HepG2 (cell line): ENCODE results near the gene FGD5. TPM values are rescaled to one million over a fixed set of nuclear protein-coding genes. Genes with fewer than 3 reads are reported as not detected.

ENCODE experiments used
- ATAC-seq: fragments of 200-7000 bp; cut with Tn5 transposase; 3 replicates; pipeline ENCODE4 v1.9.1; 2020; ENCODE audit warnings: mild to moderate bottlenecking, moderate library complexity
- BruUV-seq: library from RNA; stranded (reverse); fragments of 400-500 nt; replicated peaks from 2 replicates; lab custom pipeline; 2021; lab: Mats Ljungman, UMichigan
- CTCF ChIA-PET: fragments of 300-600 bp; formaldehyde crosslinking; extraction: SDS; loops from one replicate; lab custom pipeline; 2021; ENCODE audit warnings: low total read pairs, inconsistent platforms, low intra/inter-chr PET ratio; lab: Yijun Ruan, JAX
- POLR2A ChIA-PET: fragments of 350-600 bp; sonication (Branson Sonifier 250); formaldehyde crosslinking; loops from one replicate; lab custom pipeline; 2020; ENCODE audit warnings: antibody characterized with exemption, inconsistent platforms; lab: Yijun Ruan, JAX
- DNase-seq: peaks from one replicate; pipeline ENCODE4 v3.0.0-alpha.2; 2015; ENCODE audit warnings: low spot score
- FAIRE-seq: peaks from 3 replicates; lab custom pipeline; 2011; peaks lifted over from hg19 to GRCh38; lab: Jason Lieb, UNC
- H2AFZ ChIP-seq: one replicate; pipeline ENCODE4 v1.6.1; 2011; ENCODE audit warnings: low read length, inconsistent platforms
- H3K27ac ChIP-seq: fragments of 300-600 bp; 3 replicates; pipeline ENCODE4 v1.8.0; 2011; ENCODE audit warnings: mixed run types, mild to moderate bottlenecking, mixed read lengths, low read length, inconsistent platforms; ENCODE audit not compliant: insufficient read depth; ENCODE audit errors: extremely low read length
- H3K27me3 ChIP-seq, 2 experiments: fragments of 200-600 bp in 1 of 2; 2 replicates in 1 of 2; 3 replicates in 1 of 2; pipeline versions ENCODE4 v1.6.0 to v1.8.0; 2011; ENCODE audit warnings: low read length in 2 of 2, mild to moderate bottlenecking in 2 of 2, moderate library complexity in 2 of 2, inconsistent platforms in 1 of 2; ENCODE audit not compliant: insufficient read depth in 2 of 2, control insufficient read depth in 1 of 2
- H3K36me3 ChIP-seq, 2 experiments: fragments of 200-600 bp in 1 of 2; replicated peaks in 1 of 2; 2 replicates in 1 of 2; 3 replicates in 1 of 2; pipeline versions ENCODE4 v1.5.1 to v1.8.0; 2011; ENCODE audit warnings: low read length in 2 of 2, inconsistent platforms in 1 of 2; ENCODE audit not compliant: insufficient read depth in 2 of 2, control insufficient read depth in 1 of 2
- H3K4me1 ChIP-seq: 2 replicates; pipeline ENCODE4 v1.5.1; 2012; ENCODE audit warnings: low read length, inconsistent platforms; ENCODE audit not compliant: insufficient read depth
- H3K4me2 ChIP-seq: 2 replicates; pipeline ENCODE4 v1.6.0; 2011; ENCODE audit warnings: low read depth, low read length, inconsistent platforms
- H3K4me3 ChIP-seq, 3 experiments: fragments of 200-600 bp in 1 of 3; sonication (generic), shearing (Covaris generic) in 1 of 3; replicated peaks in 1 of 3; 2 replicates each; pipeline ENCODE4 v1.5.1; 2011 to 2016; ENCODE audit warnings: low read length in 3 of 3, inconsistent platforms in 2 of 3, low read depth in 2 of 3, mild to moderate bottlenecking in 2 of 3, control low read depth in 1 of 3, mixed read lengths in 1 of 3; ENCODE audit not compliant: insufficient read depth in 1 of 3
- H3K79me2 ChIP-seq: one replicate; pipeline ENCODE4 v1.6.1; 2011; ENCODE audit warnings: low read length, inconsistent platforms; ENCODE audit not compliant: insufficient read depth
- H3K9ac ChIP-seq: 2 replicates; pipeline ENCODE4 v1.6.0; 2011; ENCODE audit warnings: mild to moderate bottlenecking, low read depth, low read length, inconsistent platforms; ENCODE audit not compliant: insufficient read depth
- H3K9me3 ChIP-seq: 2 replicates; pipeline ENCODE4 v1.5.1; 2012; ENCODE audit warnings: mild to moderate bottlenecking, low read length
- H4K20me1 ChIP-seq: 2 replicates; pipeline ENCODE4 v1.6.0; 2011; ENCODE audit warnings: inconsistent platforms, mild to moderate bottlenecking, low read length, moderate library complexity; ENCODE audit not compliant: insufficient read depth
- BCL6 ChIP-seq: IDR thresholded peaks from 2 replicates; pipeline ENCODE4 v1.6.1; 2016; ENCODE audit warnings: missing genetic modification reagents, missing compliant biosample characterization
- CCDC6 ChIP-seq: sonication (generic); formaldehyde crosslinking; IDR thresholded peaks from 2 replicates; pipeline ENCODE4 v1.8.1; 2022; ENCODE audit warnings: mild to moderate bottlenecking, missing genetic modification reagents, moderate library complexity
- RELA ChIP-seq: sonication (generic); formaldehyde crosslinking; IDR thresholded peaks from 2 replicates; pipeline ENCODE4 v1.4.0; 2020; ENCODE audit warnings: missing genetic modification reagents
- ZNF10 ChIP-seq: sonication (generic); formaldehyde crosslinking; IDR thresholded peaks from 2 replicates; pipeline ENCODE4 v1.4.0; 2020; ENCODE audit warnings: mild to moderate bottlenecking, low read depth, missing genetic modification reagents, borderline replicate concordance
- ZNF138 ChIP-seq: sonication (generic); formaldehyde crosslinking; IDR thresholded peaks from 2 replicates; pipeline ENCODE4 v1.5.0; 2020; ENCODE audit warnings: mild to moderate bottlenecking, low read depth, missing genetic modification reagents
- WGBS: methylation state at CpG from one replicate; pipeline ENCODE4 v1.1.6; 2017; ENCODE audit warnings: low lambda C conversion rate; 5-methylcytosine and 5-hydroxymethylcytosine counted together
- in situ Hi-C: cut with HindIII; loops from 2 replicates; pipeline ENCODE4 v1.10.0; 2017; ENCODE audit warnings: low pct_unique_long_range_greater_than_20kb; ENCODE audit not compliant: extremely low pct_ligation_motif_present
- intact Hi-C: fragments of 100-400 bp; cut with micrococcal nuclease; formaldehyde crosslinking; loops from one replicate; pipeline ENCODE4 v1.10.0; 2022; ENCODE audit not compliant: unreplicated experiment
- polyA plus RNA-seq, 8 experiments: library from polyadenylated mRNA; depleted of rRNA in 3 of 8; stranded (reverse) in 7 of 8; unstranded in 1 of 8; fragments of >200 nt; fragmentation: Illumina TruSeq in 4 of 8; extraction: Trizol in 4 of 8; gene quantifications; 2 replicates each; pipeline versions ENCODE4 v1.2.1 to v1.2.3, GENCODE V29; 2011 to 2016; ENCODE audit warnings: low read depth in 4 of 8, missing spikeins in 1 of 8, mixed read lengths in 1 of 8; ENCODE audit not compliant: insufficient read depth in 1 of 8
- total RNA-seq, 5 experiments: library from RNA; depleted of rRNA; stranded (reverse); fragments of >200 nt; fragmentation: Illumina TruSeq; extraction: Trizol; gene quantifications; 2 replicates each; pipeline ENCODE4 v1.2.3, GENCODE V29; 2016; ENCODE audit warnings: low read depth in 1 of 5
- TF ChIP-seq, protein P1 (sequence below): IDR thresholded peaks from 2 replicates; pipeline ENCODE4 v1.6.1; 2016; ENCODE audit warnings: low read depth, borderline replicate concordance
- TF ChIP-seq, protein P2 (sequence below): sonication (generic); formaldehyde crosslinking; conservative IDR thresholded peaks from 2 replicates; pipeline ENCODE4 v1.4.0; 2020; ENCODE audit warnings: mild to moderate bottlenecking, missing genetic modification reagents, moderate library complexity

The FGD5 gene
- total and polyA plus RNA-seq, 2 of the 13 experiments (the other 11 are each of a cell fraction or from before 2014, with no cell fraction given), result 0.17 TPM; not detected in 1

DNA sequence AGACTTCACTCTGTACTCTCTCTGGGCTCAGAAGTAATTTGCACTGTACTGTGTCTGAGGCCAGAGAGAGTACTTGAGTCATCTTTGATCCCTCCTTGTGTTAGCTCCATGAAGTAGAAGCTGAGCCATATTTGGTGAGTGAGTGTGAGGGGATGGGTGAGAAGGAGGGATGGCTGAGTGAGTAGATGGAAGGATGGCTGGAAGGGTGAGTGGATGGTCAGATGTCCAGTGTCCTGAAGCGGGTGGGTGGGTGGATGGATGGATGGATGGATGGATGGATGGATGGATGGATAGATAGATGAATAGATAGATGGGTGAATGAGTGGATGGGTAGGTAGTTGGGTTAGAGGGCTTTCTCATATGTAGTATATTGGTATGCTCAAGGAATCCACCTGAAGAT is 39.3 kb downstream of the FGD5 start (continued):
- TF ChIP-seq, protein P1, sequence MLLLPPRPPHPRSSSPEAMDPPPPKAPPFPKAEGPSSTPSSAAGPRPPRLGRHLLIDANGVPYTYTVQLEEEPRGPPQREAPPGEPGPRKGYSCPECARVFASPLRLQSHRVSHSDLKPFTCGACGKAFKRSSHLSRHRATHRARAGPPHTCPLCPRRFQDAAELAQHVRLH, result no peak
- TF ChIP-seq ZNF10 (CRISPR knock-in tag), result no peak

DNA sequence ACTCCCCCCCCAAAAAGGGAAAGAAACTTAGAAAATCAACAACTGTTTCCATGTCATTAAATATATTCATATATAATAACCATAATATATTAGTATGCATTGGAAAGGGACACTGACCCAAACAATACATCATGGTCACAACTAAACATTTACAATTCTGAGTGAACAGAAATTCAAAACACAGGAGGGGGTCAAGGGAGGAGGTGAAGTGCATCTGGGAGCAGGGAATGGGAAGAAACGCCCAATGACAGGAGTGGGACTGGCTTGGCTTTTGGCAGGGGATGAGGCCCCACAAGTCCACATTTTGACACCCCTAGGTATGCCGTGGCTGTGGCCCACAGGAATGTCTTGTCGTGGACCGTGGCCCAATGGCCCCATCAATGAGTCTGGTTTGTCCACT is 41.1 kb downstream of the FGD5 start:
- Histone ChIP-seq H3K79me2 (no peaks in the 10 kb centered on the region), H3K4me1 (no peaks in the 10 kb centered on the region), H4K20me1 (no peaks in the 10 kb centered on the region), H3K9me3 (no peaks in the 10 kb centered on the region), H3K27ac (no peak overlapping the region), H3K4me2 (no peak overlapping the region), H3K4me3 (no peak overlapping the region), H3K27me3 (no peaks in the 10 kb centered on the region; a peak in 1 of 5 replicates), H3K9ac (no peak overlapping the region), H3K36me3 (no peaks in the 10 kb centered on the region), H2AFZ (no peak overlapping the region)
- intact Hi-C loops (no loop called here), in situ Hi-C loops (no loop called here)
- CTCF ChIA-PET, result no interaction called here
- POLR2A ChIA-PET, result no interaction called here
- DNase-seq (no peak), ATAC-seq (no peak), FAIRE-seq (no peak)
- no TSS peak for BruUV-seq
- 14% methylated on average over 4 of the region's 4 CpGs for WGBS
- no peak for TF ChIP-seq BCL6
- TF ChIP-seq ZNF138 (CRISPR knock-in tag), result no peak

DNA sequence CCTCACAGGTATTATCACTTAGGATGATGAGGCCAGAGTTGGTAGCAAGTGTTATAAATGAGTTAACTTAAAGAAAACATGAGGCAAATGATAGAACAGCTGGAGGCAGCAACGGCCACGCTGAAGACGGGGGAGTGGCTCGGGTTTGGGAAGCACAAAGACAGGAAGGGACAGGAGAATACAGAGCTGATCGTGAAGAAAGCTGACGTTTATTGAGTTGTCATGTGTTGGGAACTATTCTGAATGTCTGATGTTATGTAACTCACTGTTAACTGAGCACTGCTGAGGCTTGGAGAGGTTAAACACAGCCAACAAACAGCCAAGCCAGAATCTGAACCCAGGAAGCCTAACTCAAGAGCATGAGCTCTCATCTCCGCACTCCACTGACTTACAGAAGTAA is 42.3 kb downstream of the FGD5 start:
- in situ Hi-C loops, result no loop called here
- POLR2A ChIA-PET, result no interaction called here
- Histone ChIP-seq H3K79me2 (no peaks in the 10 kb centered on the region), H3K4me1 (no peaks in the 10 kb centered on the region), H3K4me3 (no peak overlapping the region), H2AFZ (no peak overlapping the region), H4K20me1 (no peaks in the 10 kb centered on the region), H3K36me3 (no peaks in the 10 kb centered on the region), H3K9me3 (no peaks in the 10 kb centered on the region), H3K27me3 (peaks cover 0 to 4% of the 10 kb centered on the region in 2 experiments; a peak in 1 of 5 replicates), H3K4me2 (no peak overlapping the region), H3K9ac (no peak overlapping the region), H3K27ac (no peak overlapping the region)
- BruUV-seq, result no TSS peak
- ATAC-seq, result no peak
- intact Hi-C loops, result no loop called here
- FAIRE-seq, result no peak
- CTCF ChIA-PET, result no interaction called here
- WGBS, result 10% methylated on average over 7 of the region's 7 CpGs
- DNase-seq, result no peak
- TF ChIP-seq, protein P2, sequence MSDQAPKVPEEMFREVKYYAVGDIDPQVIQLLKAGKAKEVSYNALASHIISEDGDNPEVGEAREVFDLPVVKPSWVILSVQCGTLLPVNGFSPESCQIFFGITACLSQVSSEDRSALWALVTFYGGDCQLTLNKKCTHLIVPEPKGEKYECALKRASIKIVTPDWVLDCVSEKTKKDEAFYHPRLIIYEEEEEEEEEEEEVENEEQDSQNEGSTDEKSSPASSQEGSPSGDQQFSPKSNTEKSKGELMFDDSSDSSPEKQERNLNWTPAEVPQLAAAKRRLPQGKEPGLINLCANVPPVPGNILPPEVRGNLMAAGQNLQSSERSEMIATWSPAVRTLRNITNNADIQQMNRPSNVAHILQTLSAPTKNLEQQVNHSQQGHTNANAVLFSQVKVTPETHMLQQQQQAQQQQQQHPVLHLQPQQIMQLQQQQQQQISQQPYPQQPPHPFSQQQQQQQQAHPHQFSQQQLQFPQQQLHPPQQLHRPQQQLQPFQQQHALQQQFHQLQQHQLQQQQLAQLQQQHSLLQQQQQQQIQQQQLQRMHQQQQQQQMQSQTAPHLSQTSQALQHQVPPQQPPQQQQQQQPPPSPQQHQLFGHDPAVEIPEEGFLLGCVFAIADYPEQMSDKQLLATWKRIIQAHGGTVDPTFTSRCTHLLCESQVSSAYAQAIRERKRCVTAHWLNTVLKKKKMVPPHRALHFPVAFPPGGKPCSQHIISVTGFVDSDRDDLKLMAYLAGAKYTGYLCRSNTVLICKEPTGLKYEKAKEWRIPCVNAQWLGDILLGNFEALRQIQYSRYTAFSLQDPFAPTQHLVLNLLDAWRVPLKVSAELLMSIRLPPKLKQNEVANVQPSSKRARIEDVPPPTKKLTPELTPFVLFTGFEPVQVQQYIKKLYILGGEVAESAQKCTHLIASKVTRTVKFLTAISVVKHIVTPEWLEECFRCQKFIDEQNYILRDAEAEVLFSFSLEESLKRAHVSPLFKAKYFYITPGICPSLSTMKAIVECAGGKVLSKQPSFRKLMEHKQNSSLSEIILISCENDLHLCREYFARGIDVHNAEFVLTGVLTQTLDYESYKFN (CRISPR knock-in tag), result no peak
- TF ChIP-seq RELA (CRISPR knock-in tag) (no peak), CCDC6 (CRISPR knock-in tag) (no peak)
